Measurements from ENCODE around the gene ATP6V1B1. TPM values are rescaled to one million over a fixed set of nuclear protein-coding genes. Genes with fewer than 3 reads are reported as not detected.

Gene ATP6V1B1
- total and polyA plus RNA-seq, 2 of the 4 experiments (the other 2 are of a cell fraction), result 1.3 TPM; not detected in 1

DNA sequence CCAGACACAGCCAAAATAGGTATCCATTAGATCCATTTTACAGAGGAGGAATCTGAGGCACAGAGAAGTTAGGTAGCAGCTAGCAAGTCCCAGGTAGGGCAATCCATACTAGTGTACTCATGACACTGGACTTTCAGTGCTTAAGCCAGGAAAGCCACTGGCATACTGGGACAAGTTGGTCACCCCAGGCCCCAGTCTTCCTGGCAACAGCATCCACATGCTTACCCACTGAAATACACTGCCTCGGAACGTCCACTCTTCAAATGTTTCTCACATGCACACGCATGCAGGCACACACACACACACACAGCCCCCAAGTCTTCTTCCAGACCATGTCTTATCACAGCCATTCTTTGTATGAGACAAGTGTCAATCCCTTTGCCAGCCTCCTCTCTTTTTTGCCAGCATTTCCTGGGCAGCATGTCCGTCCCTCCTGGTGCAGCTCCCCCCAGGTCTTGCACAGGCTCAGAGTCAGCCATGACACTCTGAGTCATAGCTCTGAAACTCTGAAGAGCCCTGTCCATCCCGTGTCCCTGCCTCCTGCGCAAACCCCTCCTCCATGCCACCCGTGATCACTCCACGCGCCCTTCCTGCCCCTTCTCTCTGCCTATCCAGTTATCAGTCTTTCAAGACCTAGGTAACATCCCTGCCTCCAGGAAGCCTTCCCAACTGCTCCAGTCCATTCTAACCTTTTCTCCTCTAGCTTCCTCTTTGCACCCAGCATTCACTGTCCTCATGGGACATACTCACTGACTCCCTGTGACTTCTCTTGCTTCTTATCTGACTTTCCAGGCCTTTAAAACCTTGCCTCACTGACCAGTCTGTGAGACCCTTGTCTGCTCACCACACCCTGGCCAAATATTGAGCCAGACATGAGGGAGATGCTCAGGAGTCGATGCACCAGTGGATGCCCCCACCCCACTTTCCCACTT, 69.8 kb downstream of the ATP6V1B1 start (continued):
- TF ChIP-seq SMC3 (IDR thresholded peaks at IDR 0.05; ENCODE audit: low read depth, low read length) (no peak), POLR2A (IDR thresholded peaks at IDR 0.05; ENCODE audit: low read depth, low read length) (no peak)

DNA sequence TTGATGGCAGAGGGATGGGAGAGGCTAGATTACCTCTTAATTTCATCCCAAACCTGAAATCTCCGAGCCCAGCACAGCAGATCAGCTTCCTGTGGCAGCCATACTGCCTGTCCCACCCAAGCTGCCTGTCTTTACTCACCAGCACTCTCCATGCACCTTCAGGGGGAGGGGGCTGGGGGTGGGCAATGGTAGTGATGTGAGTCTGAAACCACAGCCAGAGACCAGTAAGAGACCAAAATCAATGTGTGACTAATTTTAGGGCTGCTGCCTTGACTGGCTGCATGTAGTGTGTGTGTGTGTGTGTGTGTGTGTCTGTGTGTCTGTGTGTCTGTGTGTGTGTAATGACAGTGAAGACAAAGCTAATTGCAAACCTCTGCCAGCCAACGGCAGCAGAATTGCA, 70.6 kb downstream of the ATP6V1B1 start:
- H3K23ac ChIP-seq (ENCODE audit: low read depth, low read length), result no peak overlapping the region
- H3K79me1 ChIP-seq (ENCODE audit: low read depth in 1 of 2, low read length in 2 of 2), result no peaks in the 10 kb centered on the region
- dilution Hi-C loops (cut with HindIII; ENCODE audit: low sequenced_read_pairs, unreplicated experiment) (no loop called here), intact Hi-C loops (cut with micrococcal nuclease) (loop anchor here (10.0 kb wide), 1 partner anchor 118 kb away; no protein-coding TSS in a partner anchor), in situ Hi-C loops (cut with MboI; ENCODE audit: low sequenced_read_pairs) (no loop called here)
- no peak overlapping the region for H2AK5ac ChIP-seq (ENCODE audit: low read depth, low read length)
- H3K9me3 ChIP-seq (ENCODE audit: control insufficient read depth, insufficient read depth, low read length), result no peaks in the 10 kb centered on the region
- no peak overlapping the region for H2AFZ ChIP-seq (replicated peaks; ENCODE audit: low read length, poor library complexity)
- no peak overlapping the region for H3K9ac ChIP-seq (ENCODE audit: low read depth, low read length)
- no peak overlapping the region for H2BK5ac ChIP-seq (ENCODE audit: low read depth, low read length, poor library complexity, severe bottlenecking)
- H3K56ac ChIP-seq (ENCODE audit: extremely low read depth, insufficient read depth, low read length), result no peak overlapping the region
- H3K27me3 ChIP-seq (ENCODE audit: control insufficient read depth, insufficient read depth, low read length), result peaks cover 8% of the 10 kb centered on the region; the same call in 1 of the 2 replicates
- H4K91ac ChIP-seq (ENCODE audit: insufficient read depth, low read depth, low read length), result no peak overlapping the region
- no peak overlapping the region for H2BK120ac ChIP-seq (ENCODE audit: low read depth, low read length)
- H4K8ac ChIP-seq (ENCODE audit: low read depth in 2 of 2, low read length in 2 of 2), result no peak overlapping the region
- no peak overlapping the region for H3K27ac ChIP-seq (ENCODE audit: insufficient read depth, low read length)
- ATAC-seq (ENCODE audit: low read depth) (no peak), DNase-seq (no peak)
- H3K4ac ChIP-seq (ENCODE audit: low read depth, low read length), result no peak overlapping the region
- H3K36me3 ChIP-seq (ENCODE audit: control insufficient read depth, insufficient read depth, low read length), result no peaks in the 10 kb centered on the region
- ChIA-PET CTCF (no interaction called here), POLR2A (ENCODE audit: unreplicated experiment) (no interaction called here)
- no peak overlapping the region for H2BK20ac ChIP-seq (ENCODE audit: low read depth, low read length)
- no peaks in the 10 kb centered on the region for H4K20me1 ChIP-seq (ENCODE audit: insufficient read depth, low read length)
- WGBS, 2 experiments (ENCODE audit: extremely low coverage in 2 of 2, insufficient read length in 1 of 2), result no CpG with 5 or more reads among the region's 2 CpGs
- BruUV-seq (replicated peaks), result no TSS peak
- no peak overlapping the region for H3K4me2 ChIP-seq (ENCODE audit: low read depth, low read length)
- H3K9me1 ChIP-seq (ENCODE audit: insufficient read depth, low read length), result no peaks in the 10 kb centered on the region
- no peak overlapping the region for H2BK15ac ChIP-seq (ENCODE audit: low read depth, low read length)
- H3K4me1 ChIP-seq (ENCODE audit: control insufficient read depth, insufficient read depth, low read length), result no peaks in the 10 kb centered on the region
- H3K18ac ChIP-seq (ENCODE audit: low read depth, low read length), result no peak overlapping the region
- H3K14ac ChIP-seq (replicated peaks; ENCODE audit: low read depth, low read length), result no peak overlapping the region
- H4K5ac ChIP-seq (ENCODE audit: low read depth, low read length), result no peak overlapping the region
- H3K4me3 ChIP-seq (ENCODE audit: insufficient read depth, low read depth, low read length), result no peak overlapping the region
- no peak overlapping the region for H2AK9ac ChIP-seq (replicated peaks; ENCODE audit: low read depth, low read length, poor library complexity)
- TF ChIP-seq SMC3 (IDR thresholded peaks at IDR 0.05; ENCODE audit: low read depth, low read length) (no peak), CHD1 (IDR thresholded peaks at IDR 0.05; ENCODE audit: low read depth, low read length) (no peak), BHLHE40 (IDR thresholded peaks at IDR 0.05; ENCODE audit: low read depth, low read length) (no peak), CEBPB (IDR thresholded peaks at IDR 0.05; ENCODE audit: low read depth, low read length) (no peak), MXI1 (IDR thresholded peaks at IDR 0.05; ENCODE audit: borderline replicate concordance, low read depth, low read length) (no peak), MAFK (IDR thresholded peaks at IDR 0.05; ENCODE audit: low read depth, low read length) (no peak), NFE2L2 (IDR thresholded peaks at IDR 0.05; ENCODE audit: low read depth, low read length) (no peak), RAD21 (IDR thresholded peaks at IDR 0.05; ENCODE audit: low read length) (no peak), FOS (IDR thresholded peaks at IDR 0.05; ENCODE audit: low read depth, low read length) (no peak), MAZ (IDR thresholded peaks at IDR 0.05; ENCODE audit: borderline replicate concordance, low read depth, low read length) (no peak)
- TF ChIP-seq, protein P1, sequence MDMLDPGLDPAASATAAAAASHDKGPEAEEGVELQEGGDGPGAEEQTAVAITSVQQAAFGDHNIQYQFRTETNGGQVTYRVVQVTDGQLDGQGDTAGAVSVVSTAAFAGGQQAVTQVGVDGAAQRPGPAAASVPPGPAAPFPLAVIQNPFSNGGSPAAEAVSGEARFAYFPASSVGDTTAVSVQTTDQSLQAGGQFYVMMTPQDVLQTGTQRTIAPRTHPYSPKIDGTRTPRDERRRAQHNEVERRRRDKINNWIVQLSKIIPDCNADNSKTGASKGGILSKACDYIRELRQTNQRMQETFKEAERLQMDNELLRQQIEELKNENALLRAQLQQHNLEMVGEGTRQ (IDR thresholded peaks at IDR 0.05; ENCODE audit: low read depth, low read length), result no peak
- TF ChIP-seq, protein P2, sequence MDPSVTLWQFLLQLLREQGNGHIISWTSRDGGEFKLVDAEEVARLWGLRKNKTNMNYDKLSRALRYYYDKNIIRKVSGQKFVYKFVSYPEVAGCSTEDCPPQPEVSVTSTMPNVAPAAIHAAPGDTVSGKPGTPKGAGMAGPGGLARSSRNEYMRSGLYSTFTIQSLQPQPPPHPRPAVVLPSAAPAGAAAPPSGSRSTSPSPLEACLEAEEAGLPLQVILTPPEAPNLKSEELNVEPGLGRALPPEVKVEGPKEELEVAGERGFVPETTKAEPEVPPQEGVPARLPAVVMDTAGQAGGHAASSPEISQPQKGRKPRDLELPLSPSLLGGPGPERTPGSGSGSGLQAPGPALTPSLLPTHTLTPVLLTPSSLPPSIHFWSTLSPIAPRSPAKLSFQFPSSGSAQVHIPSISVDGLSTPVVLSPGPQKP (IDR thresholded peaks at IDR 0.05; ENCODE audit: borderline replicate concordance, low read depth, low read length), result no peak

All from IMR-90 (cell line).